Prostate gland (tissue), 2 donors: ENCODE measurements around the gene ATF7IP2. TPM values are rescaled to one million over a fixed set of nuclear protein-coding genes. Genes with fewer than 3 reads are reported as not detected.
"Not testable (repeated sequence)": the region's sequence is repeated elsewhere in the genome, so short reads cannot be mapped to it uniquely, and the experiment has no call there.

ENCODE experiments used
- DNase-seq: peaks from one replicate; pipeline ENCODE4 v3.0.0-alpha.2; 2019; ENCODE audit warnings: low spot score
- H3K27ac ChIP-seq, 2 donors: fragments of 200-600 bp; sonication (generic); 2 replicates each; pipeline ENCODE4 v1.5.1; 2017 to 2019
- H3K27me3 ChIP-seq: fragments of 200-600 bp; sonication (generic); replicated peaks from 2 replicates; pipeline ENCODE4 v1.5.1; 2019; ENCODE audit not compliant: insufficient read depth
- H3K36me3 ChIP-seq, 2 donors: fragments of 200-600 bp; sonication (generic); 1 replicate in 1 of 2; 2 replicates in 1 of 2; pipeline versions ENCODE4 v1.5.1 to v1.8.1; 2017 to 2019
- H3K4me1 ChIP-seq: fragments of 200-600 bp; sonication (generic); replicated peaks from 2 replicates; pipeline ENCODE4 v1.5.1; 2019
- H3K4me3 ChIP-seq, 2 donors: fragments of 200-600 bp; sonication (generic); 2 replicates each; pipeline ENCODE4 v1.5.1; 2017 to 2019
- H3K9me3 ChIP-seq: fragments of 200-600 bp; sonication (generic); 2 replicates; pipeline ENCODE4 v1.5.1; 2017
- CTCF ChIP-seq, 4 experiments: fragments of 200-600 bp in 2 of 4; fragments of 450-650 bp in 2 of 4; sonication (generic) in 2 of 4; IDR thresholded peaks; 1 replicate in 3 of 4; 2 replicates in 1 of 4; pipeline ENCODE4 v1.5.1; 2016 to 2019; ENCODE audit warnings: antibody characterized with exemption in 4 of 4, mild to moderate bottlenecking in 2 of 4, moderate library complexity in 2 of 4
- POLR2A ChIP-seq: fragments of 450-650 bp; IDR thresholded peaks from one replicate; pipeline ENCODE4 v1.6.1; 2016; ENCODE audit warnings: antibody characterized with exemption, mild to moderate bottlenecking
- POLR2AphosphoS5 ChIP-seq: sonication (generic); formaldehyde crosslinking; IDR thresholded peaks from one replicate; pipeline ENCODE4 v1.6.1; 2017; ENCODE audit warnings: antibody characterized with exemption
- WGBS: methylation state at CpG from one replicate; pipeline ENCODE4 v1.1.5; 2018; 5-methylcytosine and 5-hydroxymethylcytosine counted together
- intact Hi-C: fragments of 100-400 bp; cut with DNase I; formaldehyde crosslinking; loops from one replicate; pipeline ENCODE4 v1.14.2; 2022
- total RNA-seq, 2 donors: library from RNA; depleted of rRNA; stranded (reverse); fragments of >200 nt; gene quantifications; one replicate each; pipeline ENCODE4 v1.1.0, GENCODE V29; 2016

ATF7IP2 gene
- 10 to 100 TPM in 1 of 2 donors, 1 to 10 TPM in 1; 1.2 to 94.3 TPM for total RNA-seq

GRCh38 chr16:10385725-10386516, at the start of gene ATF7IP2:
Gene ATF7IP2, plus strand, starts transcription at chr16:10386061. Its CDS starts 44,560 bp downstream, at chr16:10430621.
- TF ChIP-seq POLR2A: peak; percentile 54
- no peak for TF ChIP-seq CTCF (IDR thresholded peaks at IDR 0.05)
- TF ChIP-seq POLR2AphosphoS5: peak; percentile 84
- 8% methylated on average over 60 of the region's 66 CpGs for WGBS
- peak within 1 kb of the TSS; percentile 8 to 57 for H3K27ac ChIP-seq

GRCh38 chr16:10338426-10338825, 47.4 kb upstream of the ATF7IP2 start:
- no peaks in the 10 kb centered on the region for H3K4me1 ChIP-seq
- no peaks in the 10 kb centered on the region for H3K36me3 ChIP-seq
- H3K27ac ChIP-seq: no peak overlapping the region
- intact Hi-C loops: no loop called here
- no peak for TF ChIP-seq POLR2AphosphoS5
- TF ChIP-seq CTCF (IDR thresholded peaks at IDR 0.05): no peak
- no peak for TF ChIP-seq POLR2A
- no peak for DNase-seq
- no peaks in the 10 kb centered on the region for H3K27me3 ChIP-seq
- no peaks in the 10 kb centered on the region for H3K9me3 ChIP-seq
- 16% methylated on average over 2 of the region's 2 CpGs for WGBS
- H3K4me3 ChIP-seq: no peak overlapping the region

More at GRCh38 chr16:10385725-10386516, at the start of gene ATF7IP2:
- DNase-seq: peak; percentile 53
- peak within 1 kb of the TSS; percentile 35 to 42 for H3K4me3 ChIP-seq
- no peaks in the 10 kb centered on the region for H3K27me3 ChIP-seq
- no peaks in the 10 kb centered on the region for H3K36me3 ChIP-seq
- no peaks in the 10 kb centered on the region for H3K4me1 ChIP-seq
- H3K9me3 ChIP-seq: no peaks in the 10 kb centered on the region
- intact Hi-C loops: no loop called here

- Histone ChIP-seq H3K36me3 (no peaks in the 10 kb centered on the region), H3K4me1 (no peaks in the 10 kb centered on the region), H3K27me3 (no peaks in the 10 kb centered on the region), H3K9me3 (no peaks in the 10 kb centered on the region), H3K4me3 (no peak overlapping the region), H3K27ac (no peak overlapping the region)
- intact Hi-C loops: no loop called here
- WGBS: 89% methylated on average over 8 of the region's 8 CpGs
- DNase-seq: no peak
- TF ChIP-seq POLR2A (no peak), POLR2AphosphoS5 (no peak)
Observed at GRCh38 chr16:10339777-10340732, 45.8 kb upstream of the ATF7IP2 start.

- DNase-seq: no peak
- H3K4me1 ChIP-seq: no peaks in the 10 kb centered on the region
- no peaks in the 10 kb centered on the region for H3K27me3 ChIP-seq
- H3K9me3 ChIP-seq: no peaks in the 10 kb centered on the region
- TF ChIP-seq POLR2A (no peak), POLR2AphosphoS5 (no peak), CTCF (IDR thresholded peaks at IDR 0.05) (no peak)
- no peaks in the 10 kb centered on the region for H3K36me3 ChIP-seq
- no peak overlapping the region for H3K27ac ChIP-seq
- WGBS: 76% methylated on average over 9 of the region's 9 CpGs
- H3K4me3 ChIP-seq: no peak overlapping the region
- intact Hi-C loops: no loop called here
Observed at GRCh38 chr16:10343124-10343760, 42.6 kb upstream of the ATF7IP2 start.

- WGBS: 90% methylated on average over 1 of the region's 1 CpG
- intact Hi-C loops, H3K36me3 ChIP-seq, H3K4me1 ChIP-seq, H3K9me3 ChIP-seq, DNase-seq, H3K27ac ChIP-seq, H3K27me3 ChIP-seq, H3K4me3 ChIP-seq: not testable (repeated sequence)
Observed at GRCh38 chr16:10344699-10345098, 41.2 kb upstream of the ATF7IP2 start.
